IPS-NIHi7 (cell line): Measurements from ENCODE around the gene SRGAP3.

ENCODE experiments used
- DNase-seq: peaks from one replicate; pipeline ENCODE4 v3.0.0; 2012; ENCODE audit warnings: mixed read lengths; ENCODE audit errors: extremely low spot score

SRGAP3 gene

GRCh38 chr3:8966820-8967348, 282.6 kb downstream of the SRGAP3 start:
- DNase-seq = no peak

- no peak for DNase-seq
Measured at GRCh38 chr3:8966150-8966819, 283.2 kb downstream of the SRGAP3 start.

DNA sequence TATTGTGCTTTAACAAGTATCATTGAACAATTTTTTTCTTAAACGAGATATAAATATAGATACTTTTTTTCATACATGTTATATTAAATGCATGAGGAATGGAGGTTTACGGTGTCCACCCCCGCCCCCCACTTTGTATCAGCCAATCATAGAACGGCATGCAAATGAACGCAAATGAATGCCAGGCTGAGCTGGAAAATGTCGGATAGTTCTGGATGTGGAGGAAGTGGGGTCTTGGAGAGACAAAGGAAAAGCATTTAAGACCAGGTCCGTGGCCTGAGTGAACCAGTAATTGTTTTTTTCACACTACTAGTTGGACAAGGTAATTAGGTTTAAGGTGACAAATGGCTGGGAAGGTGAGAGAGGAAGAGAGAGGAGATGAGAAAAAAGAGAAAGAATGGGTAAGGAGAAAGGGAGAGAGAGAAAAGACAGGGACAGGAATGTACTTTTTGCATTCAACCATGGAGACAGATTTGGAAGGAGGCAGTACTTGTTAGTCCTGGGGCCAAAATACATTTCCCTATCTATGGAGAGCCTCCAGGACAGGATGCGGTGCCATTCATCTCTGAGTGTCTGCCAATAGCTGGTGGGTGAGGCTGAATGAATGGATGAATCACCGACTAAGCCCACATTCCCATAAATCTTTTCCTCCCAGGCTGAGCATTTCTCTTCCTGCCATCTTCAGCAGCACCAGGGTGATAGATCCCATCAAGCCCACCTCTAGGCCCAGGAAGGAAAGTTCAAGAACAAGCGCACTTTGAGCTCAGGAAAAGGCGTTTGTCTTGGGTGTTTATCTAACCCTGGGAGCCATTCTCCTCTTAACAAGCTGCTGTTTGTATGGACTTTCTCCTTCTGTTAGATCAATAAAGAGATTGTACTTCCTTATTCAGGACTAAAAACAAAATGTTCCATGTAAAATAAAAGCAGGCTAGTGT, 284.7 kb downstream of the SRGAP3 start:
- DNase-seq = peak; percentile 32

DNA sequence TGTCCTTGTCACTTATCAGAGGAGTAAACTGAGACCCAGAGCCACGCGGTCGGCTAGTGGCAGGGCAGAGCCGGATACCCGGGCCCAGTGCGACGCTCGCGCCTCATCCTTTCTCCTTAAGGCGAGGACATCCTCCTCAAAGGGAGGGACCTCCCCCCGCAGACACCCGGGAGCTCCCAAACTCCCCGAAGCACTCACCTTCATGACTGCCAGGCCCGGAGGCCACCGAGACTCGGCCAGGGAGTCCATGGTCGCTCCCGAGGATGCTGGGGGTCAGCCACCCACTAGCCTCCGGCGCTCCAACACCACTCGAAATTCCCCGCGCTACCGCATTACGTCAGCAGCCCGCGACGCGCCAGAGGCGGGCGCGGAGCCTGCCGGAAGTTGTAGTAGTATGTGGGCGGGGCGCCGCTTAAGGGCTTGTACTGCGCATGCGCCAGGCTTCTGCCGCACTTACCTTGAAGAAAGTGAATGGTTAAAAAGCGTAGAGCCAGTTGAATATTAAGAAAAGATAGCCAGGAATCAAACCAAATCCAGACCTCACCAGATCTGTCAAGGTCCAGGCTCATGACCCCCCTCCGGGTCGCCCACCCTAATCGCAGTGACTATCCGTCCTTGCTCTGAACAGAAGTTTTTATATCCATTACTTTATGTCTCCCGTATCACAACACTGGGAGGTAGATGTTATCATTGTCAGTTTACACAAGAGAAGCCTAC, 286.2 kb downstream of the SRGAP3 start, which contains the start of gene RAD18:
TSS of gene RAD18 (minus strand) at position 336 of the 717 bp plus-strand sequence. CDS start at position 249, 87 bp downstream.
- peak; percentile 93 for DNase-seq

GRCh38 chr3:8962226-8962861, 287.1 kb downstream of the SRGAP3 start:
- no peak for DNase-seq

DNA sequence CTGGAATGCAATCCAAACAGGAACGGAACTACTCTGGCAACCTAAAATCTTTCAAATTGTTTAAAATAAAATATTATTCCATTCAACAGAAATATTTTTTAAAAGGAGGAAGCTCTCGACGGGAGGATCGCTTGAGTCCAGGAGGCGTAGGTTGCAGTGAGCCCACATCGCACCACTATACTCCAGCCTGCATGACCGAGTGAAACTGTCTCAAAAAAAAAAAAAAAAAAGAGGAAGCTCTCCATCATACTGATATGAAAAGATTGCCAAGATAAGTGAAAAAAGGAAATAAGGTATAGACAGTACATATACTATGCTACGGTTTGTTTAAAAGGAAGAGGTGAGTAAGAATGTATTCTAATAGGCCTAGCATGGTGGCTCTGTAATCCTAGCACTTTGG, 289.8 kb downstream of the SRGAP3 start:
- DNase-seq = no peak

- no peak for DNase-seq
Measured at GRCh38 chr3:8954938-8955763, 294.3 kb downstream of the SRGAP3 start.

GRCh38 chr3:8953313-8953712, 296.1 kb downstream of the SRGAP3 start:
- no peak for DNase-seq

DNA sequence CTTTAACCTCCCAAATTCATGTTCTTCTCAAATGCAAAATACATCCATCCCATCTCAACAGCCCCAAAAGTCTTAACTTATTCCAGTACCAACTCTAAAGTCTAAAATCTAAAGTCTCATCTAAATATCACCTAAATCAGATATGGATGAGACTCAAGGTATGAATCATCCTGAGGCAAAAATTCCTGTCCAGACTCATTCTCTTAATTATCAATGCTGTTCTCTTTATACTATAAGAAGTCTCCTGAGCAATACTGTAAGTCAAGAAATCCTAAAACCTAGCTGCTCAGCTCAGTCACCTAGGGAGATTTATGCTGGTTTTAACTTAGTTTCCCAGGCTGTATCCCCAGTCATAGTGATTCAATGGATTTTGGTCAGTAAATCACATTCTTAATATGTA, 297.3 kb downstream of the SRGAP3 start:
- no peak for DNase-seq

DNA sequence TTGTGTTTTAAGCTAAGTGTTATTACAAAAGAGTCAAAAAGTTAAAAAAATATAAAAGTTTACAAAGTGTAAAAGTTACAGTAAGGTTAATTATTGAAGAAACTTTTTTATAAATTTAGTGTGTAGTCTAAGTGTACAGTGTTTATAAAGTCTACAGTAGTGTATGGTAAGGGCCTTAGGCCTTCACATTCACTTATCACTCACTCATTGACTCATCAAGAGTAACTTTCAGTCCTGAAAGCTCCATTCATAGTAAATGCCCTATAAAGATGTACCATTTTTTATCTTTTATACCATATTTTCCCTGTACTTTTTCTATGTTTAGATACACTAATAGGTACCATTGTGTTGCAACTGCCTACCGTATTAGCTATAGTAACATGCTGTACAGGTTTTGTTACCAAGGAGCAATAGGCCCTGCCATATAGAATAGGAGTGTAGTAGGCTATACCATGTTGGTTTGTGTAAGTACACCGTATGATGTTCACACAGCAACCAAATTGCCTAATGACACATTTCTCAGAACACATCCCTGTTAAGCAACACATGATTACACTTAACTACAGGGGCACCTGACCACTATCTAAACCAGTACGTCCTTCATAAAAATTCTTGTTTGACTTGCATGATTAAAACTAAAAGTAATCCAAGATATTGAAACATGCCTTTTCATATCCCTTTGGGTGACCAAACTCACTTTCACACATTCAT, 303.4 kb downstream of the SRGAP3 start:
- DNase-seq = no peak

GRCh38 chr3:8942746-8943488, 306.5 kb downstream of the SRGAP3 start:
- no peak for DNase-seq

- no peak for DNase-seq
Measured at GRCh38 chr3:8942115-8942514, 307.3 kb downstream of the SRGAP3 start.

- no peak for DNase-seq
Measured at GRCh38 chr3:8938021-8938420, 311.4 kb downstream of the SRGAP3 start.

DNA sequence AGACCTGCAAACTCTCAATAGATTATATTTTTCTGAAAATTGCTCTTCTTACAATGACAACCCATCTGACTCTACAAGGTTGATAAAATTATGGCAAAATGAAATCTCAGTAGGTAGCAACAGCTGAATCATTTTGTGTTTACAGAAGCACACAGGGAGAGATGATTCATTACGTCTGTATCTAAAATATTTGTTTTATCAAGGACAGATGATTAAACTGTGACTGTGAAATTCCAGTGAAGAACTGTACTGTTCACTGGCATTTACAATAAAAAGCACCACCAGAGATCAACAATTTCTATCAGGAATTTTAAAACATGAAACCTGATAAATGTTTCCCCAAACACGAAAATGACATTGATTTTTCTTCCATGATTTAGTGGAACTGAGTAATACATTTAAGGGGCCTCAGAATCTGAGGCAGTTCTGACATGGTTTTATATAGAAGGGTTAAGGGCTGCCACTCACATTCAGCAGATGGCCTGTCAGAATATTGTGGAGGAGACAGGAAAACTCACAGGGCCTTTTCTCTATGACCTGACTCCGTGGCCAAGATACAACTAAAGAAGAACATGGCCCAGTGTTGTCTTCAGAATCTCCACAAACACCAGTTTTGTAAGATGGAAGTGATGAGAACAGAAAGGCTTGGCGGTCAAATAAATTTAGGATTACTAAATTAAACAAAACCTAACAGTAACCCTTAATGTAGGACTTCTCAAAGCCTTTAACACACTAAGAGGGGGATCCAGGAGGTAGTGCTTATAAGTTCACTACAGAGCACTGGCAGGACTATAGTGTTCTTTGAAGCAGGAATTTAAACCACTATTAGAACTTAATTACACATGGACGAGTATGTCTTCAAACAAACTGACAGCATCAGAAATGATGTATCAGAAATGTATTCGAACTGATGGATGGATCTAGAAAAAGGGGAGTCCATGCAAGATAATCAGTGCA, 312.1 kb downstream of the SRGAP3 start:
- no peak for DNase-seq

DNA sequence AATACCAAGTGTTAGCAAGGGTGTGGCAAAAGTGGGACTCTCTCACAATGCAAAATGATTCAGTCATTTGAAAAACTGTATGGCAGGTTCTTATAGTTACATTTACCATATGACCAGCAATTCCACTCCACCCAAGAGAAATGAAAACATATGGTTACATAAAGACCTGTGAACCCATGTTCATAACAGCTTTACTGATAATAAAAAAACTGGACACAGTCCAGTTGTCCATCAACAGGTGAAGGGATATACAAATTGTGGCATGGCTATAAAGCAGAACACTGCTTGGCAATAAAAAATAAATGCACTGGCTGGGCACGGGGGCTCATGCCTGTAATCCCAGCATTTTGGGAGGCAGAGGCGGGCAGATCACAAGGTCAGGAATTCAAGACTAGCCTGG, 316.9 kb downstream of the SRGAP3 start:
- DNase-seq = no peak

GRCh38 chr3:8931342-8931741, 318.1 kb downstream of the SRGAP3 start:
- DNase-seq = no peak
